ENCODE results near the gene PLEKHA6. TPM values are rescaled to one million over a fixed set of nuclear protein-coding genes. Genes with fewer than 3 reads are reported as not detected.
"Not testable (repeated sequence)": the region's sequence is repeated elsewhere in the genome, so short reads cannot be mapped to it uniquely, and the experiment has no call there.

PLEKHA6 gene
- total RNA-seq, 2 experiments from 2014 or later: 0.77 to 0.97 TPM

DNA sequence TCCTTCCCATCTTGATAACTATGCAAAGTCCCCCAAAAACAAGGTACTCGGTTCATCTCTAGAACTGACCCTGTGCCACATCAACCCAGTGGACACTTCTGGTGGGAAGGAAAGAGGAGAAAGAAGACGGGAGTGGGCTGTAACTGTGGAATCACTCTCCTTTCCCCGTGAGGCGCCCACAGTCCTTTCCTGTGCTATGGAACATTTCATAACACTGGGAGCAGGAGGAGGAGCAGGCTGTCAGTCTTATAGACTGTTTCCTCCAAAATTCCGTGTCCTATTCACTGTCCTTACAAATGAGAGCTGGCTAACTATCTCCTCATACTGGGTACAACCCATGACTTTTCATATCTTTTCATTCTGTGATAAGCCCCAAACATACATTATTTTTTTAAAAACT lies 40.7 kb downstream of the PLEKHA6 start:
- no peaks in the 10 kb centered on the region for H3K36me3 Mint-ChIP-seq
- no peaks in the 10 kb centered on the region for H3K9me3 Mint-ChIP-seq
- H3K27ac Mint-ChIP-seq: no peak overlapping the region
- DNase-seq (no peak), ATAC-seq (ENCODE audit: low read depth) (no peak)
- H3K4me1 Mint-ChIP-seq: peaks cover 2% of the 10 kb centered on the region
- peaks cover 6% of the 10 kb centered on the region for H3K27me3 Mint-ChIP-seq
- H3K4me3 Mint-ChIP-seq: no peak overlapping the region
- POLR2A ChIA-PET: no interaction called here

DNA sequence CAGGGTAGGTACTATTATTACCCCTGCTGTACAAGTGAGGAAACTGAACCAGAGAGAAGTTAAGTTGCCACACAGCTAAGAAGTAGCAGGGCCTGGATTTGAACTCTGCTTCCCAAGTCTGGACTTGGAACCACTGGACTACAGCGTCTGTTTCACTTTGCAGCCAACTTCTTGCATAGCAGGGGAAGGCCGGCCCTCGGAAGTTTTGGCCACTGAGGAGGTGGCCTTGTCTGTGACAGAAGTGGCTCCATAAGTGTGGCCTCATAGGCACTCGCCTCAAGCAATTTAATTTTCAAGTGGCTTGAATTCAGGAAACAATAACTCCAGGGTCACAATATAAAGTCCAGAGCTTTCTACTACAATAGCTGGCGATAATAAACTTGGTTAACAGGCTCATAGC lies 41.4 kb downstream of the PLEKHA6 start:
- DNase-seq: no peak
- H3K4me3 Mint-ChIP-seq: no peak overlapping the region
- H3K27me3 Mint-ChIP-seq: peaks cover 5% of the 10 kb centered on the region
- H3K9me3 Mint-ChIP-seq: no peaks in the 10 kb centered on the region
- H3K27ac Mint-ChIP-seq: no peak overlapping the region
- no peaks in the 10 kb centered on the region for H3K36me3 Mint-ChIP-seq
- no peak for ATAC-seq (ENCODE audit: low read depth)
- POLR2A ChIA-PET: no interaction called here
- peaks cover 1% of the 10 kb centered on the region for H3K4me1 Mint-ChIP-seq

DNA sequence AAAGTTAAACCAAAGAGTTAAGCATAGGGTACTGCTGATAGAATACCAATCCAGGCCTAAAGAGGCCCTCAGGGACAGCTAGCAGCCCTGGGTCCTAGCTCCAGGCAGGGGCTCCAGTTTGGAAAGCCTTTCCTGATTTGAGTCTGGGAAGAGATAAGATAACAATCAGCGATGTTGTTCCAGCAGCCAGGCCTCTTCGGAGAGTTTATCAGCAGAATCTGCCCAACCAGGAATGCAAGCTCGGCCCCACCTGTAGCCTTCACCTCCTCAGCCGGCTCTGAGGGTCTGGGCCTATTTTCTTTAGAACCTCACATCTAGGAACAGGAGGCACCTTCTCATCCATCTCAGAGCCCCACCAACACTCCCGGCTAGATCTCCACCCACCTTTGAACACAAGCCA lies 42.6 kb downstream of the PLEKHA6 start:
- no peak for DNase-seq
- no peak overlapping the region for H3K27ac Mint-ChIP-seq
- POLR2A ChIA-PET: no interaction called here
- no peak overlapping the region for H3K4me3 Mint-ChIP-seq
- no peaks in the 10 kb centered on the region for H3K4me1 Mint-ChIP-seq
- ATAC-seq (ENCODE audit: low read depth): no peak
- no peaks in the 10 kb centered on the region for H3K9me3 Mint-ChIP-seq
- H3K36me3 Mint-ChIP-seq: no peaks in the 10 kb centered on the region
- peaks cover 5% of the 10 kb centered on the region for H3K27me3 Mint-ChIP-seq

DNA sequence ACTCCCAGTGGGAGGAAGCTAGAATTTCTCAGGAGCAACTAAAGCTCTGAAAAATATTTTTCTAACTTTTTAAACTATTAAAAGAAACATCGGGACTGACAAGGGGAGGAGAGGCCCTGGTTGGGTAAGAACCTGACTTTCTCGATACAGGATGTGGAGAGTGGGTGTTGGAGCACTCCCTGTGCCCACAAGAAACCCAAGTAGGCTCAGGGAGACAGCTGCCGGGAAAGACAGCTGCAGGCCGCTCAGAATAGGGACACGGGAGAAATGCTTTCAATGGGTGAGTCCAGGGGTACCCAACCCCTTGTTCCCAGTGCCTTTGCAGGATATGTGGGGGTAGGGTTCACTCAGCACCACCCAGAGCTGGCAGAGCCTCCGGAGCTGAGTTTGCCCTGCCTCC lies 43.6 kb downstream of the PLEKHA6 start:
- DNase-seq (no peak), ATAC-seq (ENCODE audit: low read depth) (no peak)
- Mint-ChIP-seq H3K4me3 (no peak overlapping the region), H3K36me3 (no peaks in the 10 kb centered on the region), H3K27me3 (peaks cover 8% of the 10 kb centered on the region), H3K4me1 (no peaks in the 10 kb centered on the region), H3K9me3 (no peaks in the 10 kb centered on the region), H3K27ac (no peak overlapping the region)
- POLR2A ChIA-PET: no interaction called here

DNA sequence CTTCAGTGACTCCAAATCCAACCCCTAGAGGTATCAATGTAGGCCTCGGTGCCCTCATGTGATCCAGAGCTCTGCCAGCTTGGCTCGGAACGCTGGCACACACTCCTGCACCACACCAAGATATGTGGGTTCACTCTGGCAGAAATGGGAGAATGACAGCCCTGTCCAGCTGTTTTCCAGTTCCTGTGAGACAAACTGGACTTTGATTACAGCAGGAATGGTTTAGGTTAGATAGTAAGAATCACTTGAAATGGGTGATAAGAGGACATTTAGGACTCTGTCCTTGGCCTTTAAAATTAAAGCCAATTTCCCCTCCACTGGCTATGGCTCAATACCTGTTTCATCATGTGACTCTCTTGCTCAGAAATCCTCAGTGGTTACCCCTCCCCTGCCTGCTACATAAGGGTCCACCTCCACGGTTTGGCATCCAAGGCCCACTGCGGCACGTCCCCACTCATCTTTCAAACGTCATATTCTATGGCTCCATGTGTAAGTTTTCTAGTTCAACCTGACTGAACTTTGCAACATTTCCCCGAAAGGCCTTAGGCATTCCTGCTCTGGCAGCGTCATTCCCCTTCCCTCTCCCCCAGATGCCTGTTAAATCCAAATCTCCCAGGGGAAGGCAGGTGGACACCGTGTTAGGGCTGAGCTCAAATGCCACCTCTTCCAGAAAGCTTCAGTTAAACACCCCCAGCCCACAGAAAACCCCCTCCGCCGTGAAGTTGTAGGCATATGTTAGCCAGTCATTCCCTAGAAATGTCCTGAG lies 44.7 kb downstream of the PLEKHA6 start:
- no peak overlapping the region for H3K4me3 Mint-ChIP-seq
- ATAC-seq (ENCODE audit: low read depth) (no peak), DNase-seq (no peak)
- no peaks in the 10 kb centered on the region for H3K4me1 Mint-ChIP-seq
- POLR2A ChIA-PET: no interaction called here
- no peaks in the 10 kb centered on the region for H3K36me3 Mint-ChIP-seq
- no peaks in the 10 kb centered on the region for H3K9me3 Mint-ChIP-seq
- no peak overlapping the region for H3K27ac Mint-ChIP-seq
- H3K27me3 Mint-ChIP-seq: peaks cover 8% of the 10 kb centered on the region

DNA sequence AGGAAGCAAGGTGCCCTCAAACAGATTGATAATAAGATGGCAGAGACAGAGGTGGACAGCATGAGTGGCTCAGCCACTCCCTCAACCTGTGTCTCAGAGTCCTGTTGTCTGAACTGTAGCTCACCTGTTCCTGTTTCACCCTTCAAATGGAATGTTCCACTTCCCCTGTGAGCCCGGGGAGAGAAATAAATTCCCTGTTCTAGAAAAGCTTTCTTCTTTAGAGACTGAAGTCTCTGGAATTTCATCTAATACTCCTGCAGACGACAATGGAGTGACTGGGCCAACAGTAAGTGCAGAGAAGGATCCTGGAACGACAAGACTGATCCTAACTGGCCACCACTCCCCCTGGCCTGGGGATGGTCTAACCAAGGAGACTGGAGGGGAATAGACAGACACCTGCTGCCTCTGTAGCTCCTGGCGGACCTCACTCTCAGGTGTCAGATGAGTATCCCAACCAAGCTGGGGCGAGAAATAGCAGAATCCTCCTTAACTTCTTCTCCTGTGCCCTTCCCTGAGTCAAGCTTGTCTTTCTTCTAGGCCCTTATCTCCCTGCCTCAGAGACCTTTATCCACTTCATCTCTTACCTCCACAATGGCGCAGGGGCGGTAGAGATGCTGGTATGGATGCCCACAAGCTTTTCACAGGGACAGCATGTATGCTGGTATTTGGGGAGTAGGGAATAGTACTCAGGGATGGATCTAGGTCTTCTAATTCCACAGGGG lies 45.4 kb downstream of the PLEKHA6 start:
- H3K9me3 Mint-ChIP-seq: no peaks in the 10 kb centered on the region
- no peaks in the 10 kb centered on the region for H3K4me1 Mint-ChIP-seq
- H3K36me3 Mint-ChIP-seq: no peaks in the 10 kb centered on the region
- POLR2A ChIA-PET: no interaction called here
- ATAC-seq (ENCODE audit: low read depth): no peak
- no peak for DNase-seq
- H3K4me3 Mint-ChIP-seq: no peak overlapping the region
- H3K27ac Mint-ChIP-seq: no peak overlapping the region
- peaks cover 6% of the 10 kb centered on the region for H3K27me3 Mint-ChIP-seq

DNA sequence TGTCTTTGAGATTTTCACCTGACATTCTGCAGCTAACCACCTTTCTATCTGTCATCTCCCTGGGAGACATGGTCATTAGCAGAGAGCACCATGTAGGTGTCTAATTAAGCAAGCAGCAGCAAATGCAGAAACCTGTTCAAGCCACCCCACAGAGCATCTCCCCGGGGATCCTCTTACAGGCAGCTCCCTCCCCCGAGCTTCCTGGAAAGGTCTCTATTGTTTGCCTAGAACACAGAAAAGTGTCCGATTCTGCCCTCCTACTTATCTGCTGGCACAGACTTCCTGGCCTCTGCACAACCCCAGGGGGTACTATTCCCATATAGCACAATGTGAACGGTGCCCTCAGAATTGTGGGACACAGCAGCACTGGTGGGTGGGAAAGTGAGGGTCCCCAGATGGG lies 46.1 kb downstream of the PLEKHA6 start:
- Mint-ChIP-seq H3K4me1 (no peaks in the 10 kb centered on the region), H3K27ac (no peak overlapping the region), H3K27me3 (peaks cover 8% of the 10 kb centered on the region), H3K36me3 (no peaks in the 10 kb centered on the region), H3K9me3 (no peaks in the 10 kb centered on the region), H3K4me3 (no peak overlapping the region)
- DNase-seq: no peak
- ATAC-seq (ENCODE audit: low read depth): no peak
- POLR2A ChIA-PET: no interaction called here

DNA sequence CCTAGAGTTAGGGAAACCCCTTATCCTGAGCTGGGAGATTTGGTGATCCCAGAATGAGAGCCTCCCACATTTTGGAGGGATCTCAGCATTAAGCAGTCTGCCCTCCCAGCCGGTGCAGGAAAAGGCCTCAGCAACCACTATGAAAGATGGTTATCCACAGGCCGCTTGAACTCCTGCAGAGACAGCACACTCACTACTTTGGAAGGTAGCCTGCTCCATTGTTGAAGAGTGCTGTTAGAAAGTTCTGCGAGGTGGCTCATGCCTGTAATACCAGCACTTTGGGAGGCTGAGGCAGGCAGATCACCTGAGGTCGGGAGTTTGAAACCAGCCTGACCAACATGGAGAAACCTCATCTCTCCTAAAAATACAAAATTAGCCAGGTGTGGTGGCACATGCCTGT lies 48.8 kb downstream of the PLEKHA6 start:
- H3K36me3 Mint-ChIP-seq; H3K4me3 Mint-ChIP-seq; DNase-seq; ATAC-seq (ENCODE audit: low read depth); POLR2A ChIA-PET; H3K4me1 Mint-ChIP-seq; H3K27ac Mint-ChIP-seq; H3K9me3 Mint-ChIP-seq: not testable (repeated sequence)
- H3K27me3 Mint-ChIP-seq: peaks cover 14% of the 10 kb centered on the region

DNA sequence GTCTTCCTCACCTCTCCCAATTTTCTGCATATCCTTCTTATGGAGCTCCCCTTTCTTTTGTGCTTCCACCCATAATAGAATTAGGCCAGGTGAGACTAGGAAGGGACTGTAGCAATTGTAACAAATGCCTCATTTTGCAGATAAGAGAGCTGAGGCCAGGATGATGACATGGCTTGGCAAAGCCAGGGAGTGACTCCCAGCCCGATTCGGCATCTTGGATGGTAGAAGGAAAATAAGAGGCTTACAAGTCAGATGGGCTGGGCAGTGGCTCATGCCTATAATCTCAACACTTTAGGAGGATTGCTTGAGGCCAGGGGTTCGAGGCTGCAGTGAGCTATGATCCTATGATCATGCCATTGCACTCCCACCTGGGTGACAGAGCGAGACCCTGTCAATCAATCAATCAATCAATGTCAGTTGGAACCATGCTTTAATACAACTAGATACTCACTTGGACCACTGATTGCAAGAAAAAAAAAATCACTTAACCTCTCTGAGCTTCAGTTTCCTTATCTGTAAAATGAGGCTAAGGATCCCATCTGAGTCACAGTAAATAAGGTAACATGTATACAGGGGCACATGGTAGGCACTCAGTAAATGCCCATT lies 51.6 kb downstream of the PLEKHA6 start:
- no peak overlapping the region for H3K4me3 Mint-ChIP-seq
- no peaks in the 10 kb centered on the region for H3K36me3 Mint-ChIP-seq
- H3K27ac Mint-ChIP-seq: no peak overlapping the region
- no peaks in the 10 kb centered on the region for H3K4me1 Mint-ChIP-seq
- ATAC-seq (ENCODE audit: low read depth) (no peak), DNase-seq (no peak)
- peaks cover 22% of the 10 kb centered on the region for H3K27me3 Mint-ChIP-seq
- H3K9me3 Mint-ChIP-seq: no peaks in the 10 kb centered on the region
- POLR2A ChIA-PET: no interaction called here

DNA sequence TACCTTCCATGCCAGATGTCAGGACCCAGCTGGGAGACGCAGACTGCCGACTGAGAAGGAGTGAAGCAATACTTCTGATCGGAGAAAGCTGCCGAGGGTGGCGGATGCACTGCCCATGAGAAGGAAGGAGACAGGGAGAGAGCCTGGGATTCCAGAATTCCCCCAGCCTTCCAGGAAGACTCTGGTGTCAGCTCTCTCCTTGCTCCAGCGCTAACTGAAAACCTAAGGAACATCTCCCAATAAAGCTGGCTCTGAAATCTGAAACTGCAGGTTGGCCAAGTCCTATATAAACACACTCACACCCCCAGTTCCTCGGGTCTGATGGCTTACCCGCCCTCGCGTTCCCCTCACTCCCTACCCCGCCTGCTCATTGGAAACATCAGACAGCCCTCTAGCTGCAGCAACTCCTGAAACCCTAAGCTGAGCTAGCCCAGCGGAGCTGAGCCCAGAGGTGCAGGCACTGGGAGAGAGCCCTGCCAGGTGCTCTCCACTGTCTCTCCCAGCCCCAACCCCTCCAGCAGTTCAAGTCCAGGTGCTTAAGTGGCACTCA lies 52.3 kb downstream of the PLEKHA6 start:
- POLR2A ChIA-PET: no interaction called here
- ATAC-seq (ENCODE audit: low read depth): no peak
- Mint-ChIP-seq H3K27ac (no peak overlapping the region), H3K36me3 (no peaks in the 10 kb centered on the region), H3K4me3 (no peak overlapping the region), H3K9me3 (no peaks in the 10 kb centered on the region), H3K27me3 (peaks cover 25% of the 10 kb centered on the region), H3K4me1 (no peaks in the 10 kb centered on the region)
- no peak for DNase-seq

DNA sequence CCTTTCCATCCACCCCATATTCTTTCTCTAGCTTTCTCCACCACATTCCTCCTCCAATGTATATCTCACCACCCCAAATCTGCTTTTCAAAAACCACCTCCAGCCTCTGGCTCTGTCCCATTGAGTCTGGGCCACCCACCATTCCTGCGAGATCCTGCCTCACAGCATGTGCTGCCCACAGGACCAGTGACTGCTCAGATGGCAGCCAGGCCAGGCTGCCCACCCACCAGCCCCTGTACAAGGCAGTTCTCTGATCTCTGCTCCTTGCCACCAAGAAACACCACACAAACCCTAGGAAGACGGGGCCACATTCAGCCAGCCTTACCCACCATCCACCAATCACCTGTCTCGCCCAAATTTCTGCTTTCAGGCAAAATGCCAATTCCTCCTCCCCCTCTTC lies 53.7 kb downstream of the PLEKHA6 start:
- no peak overlapping the region for H3K27ac Mint-ChIP-seq
- ATAC-seq (ENCODE audit: low read depth): no peak
- no peaks in the 10 kb centered on the region for H3K4me1 Mint-ChIP-seq
- H3K27me3 Mint-ChIP-seq: peaks cover 29% of the 10 kb centered on the region
- no peaks in the 10 kb centered on the region for H3K36me3 Mint-ChIP-seq
- no peak overlapping the region for H3K4me3 Mint-ChIP-seq
- no peaks in the 10 kb centered on the region for H3K9me3 Mint-ChIP-seq
- POLR2A ChIA-PET: no interaction called here
- no peak for DNase-seq

DNA sequence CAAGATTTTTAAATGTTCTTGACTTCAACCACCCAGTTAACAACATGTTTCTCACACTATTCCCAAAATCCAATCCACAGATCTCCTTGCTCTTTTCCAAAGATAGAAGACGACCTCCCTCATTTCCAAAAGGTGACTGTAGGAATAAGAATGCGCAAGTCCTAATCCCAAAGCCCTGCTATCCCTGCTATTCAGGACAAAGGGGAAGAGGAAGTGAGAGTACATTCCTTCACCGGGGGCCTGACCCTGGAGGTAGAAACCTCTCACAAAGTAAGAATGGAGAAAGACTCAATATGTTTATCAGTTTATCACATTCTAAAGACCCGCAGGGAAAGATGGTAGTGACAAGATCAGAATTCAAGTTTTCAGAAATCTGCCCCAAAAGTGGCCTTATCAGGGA lies 55.7 kb downstream of the PLEKHA6 start:
- H3K36me3 Mint-ChIP-seq: no peaks in the 10 kb centered on the region
- POLR2A ChIA-PET: no interaction called here

DNA sequence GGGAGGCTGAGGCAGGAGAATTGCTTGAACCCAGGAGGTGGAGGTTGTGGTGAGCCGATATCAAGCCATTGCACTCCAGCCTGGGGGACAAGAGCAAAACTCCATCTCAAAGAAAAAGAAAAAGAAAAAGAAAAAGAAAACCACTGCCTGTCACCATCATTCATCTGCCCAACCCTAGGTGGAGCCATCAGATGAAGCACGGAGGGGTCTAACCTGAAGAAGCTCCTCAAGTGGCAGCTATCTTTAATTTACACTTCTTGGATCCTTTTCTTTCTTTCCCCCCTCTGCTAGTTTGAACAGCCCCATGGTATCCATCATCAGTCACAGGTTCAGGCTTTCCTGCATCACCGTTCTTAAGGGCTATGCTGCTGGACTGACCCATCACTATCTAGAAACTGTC lies 57.0 kb downstream of the PLEKHA6 start:
- DNase-seq (no peak), ATAC-seq (ENCODE audit: low read depth) (no peak)
- no peak overlapping the region for H3K27ac Mint-ChIP-seq
- no peak overlapping the region for H3K4me3 Mint-ChIP-seq
- no peaks in the 10 kb centered on the region for H3K36me3 Mint-ChIP-seq
- H3K9me3 Mint-ChIP-seq: no peaks in the 10 kb centered on the region
- POLR2A ChIA-PET: no interaction called here
- peaks cover 33% of the 10 kb centered on the region for H3K27me3 Mint-ChIP-seq
- no peaks in the 10 kb centered on the region for H3K4me1 Mint-ChIP-seq

More for the DNA sequence above, 55.7 kb downstream of the PLEKHA6 start:
- Mint-ChIP-seq H3K4me1 (no peaks in the 10 kb centered on the region), H3K27me3 (peaks cover 35% of the 10 kb centered on the region), H3K4me3 (no peak overlapping the region), H3K9me3 (no peaks in the 10 kb centered on the region), H3K27ac (no peak overlapping the region)
- ATAC-seq (ENCODE audit: low read depth) (no peak), DNase-seq (no peak)
